ENCODE results near the gene TUBB3.

TUBB3 gene

GRCh38 chr16:89938175-89938885, 15.2 kb downstream of the TUBB3 start:
- no peak for DNase-seq (ENCODE audit: low spot score)

- no peak for DNase-seq (ENCODE audit: low spot score)
These were observed 21.6 kb downstream of the TUBB3 start for GRCh38 chr16:89944773-89945172.

- DNase-seq (ENCODE audit: low spot score): no peak
These were observed 22.5 kb downstream of the TUBB3 start for GRCh38 chr16:89945654-89946053.

- DNase-seq (ENCODE audit: low spot score): no peak
These were observed 23.4 kb downstream of the TUBB3 start for GRCh38 chr16:89946515-89946914.

GRCh38 chr16:89949121-89949742, 26.1 kb downstream of the TUBB3 start:
- DNase-seq (ENCODE audit: low spot score): no peak

GRCh38 chr16:89949756-89950155, 26.6 kb downstream of the TUBB3 start:
- no peak for DNase-seq (ENCODE audit: low spot score)

- no peak for DNase-seq (ENCODE audit: low spot score)
These were observed 28.4 kb downstream of the TUBB3 start for GRCh38 chr16:89951509-89951908.

- DNase-seq (ENCODE audit: low spot score): no peak
These were observed 28.9 kb downstream of the TUBB3 start for GRCh38 chr16:89952049-89952448.

- DNase-seq (ENCODE audit: low spot score): no peak
These were observed 29.4 kb downstream of the TUBB3 start for GRCh38 chr16:89952551-89952950.

- no peak for DNase-seq (ENCODE audit: low spot score)
These were observed 30.7 kb downstream of the TUBB3 start for GRCh38 chr16:89953671-89954406.

GRCh38 chr16:89954462-89954861, 31.3 kb downstream of the TUBB3 start:
- DNase-seq (ENCODE audit: low spot score): no peak

- DNase-seq (ENCODE audit: low spot score): no peak
These were observed 32.0 kb downstream of the TUBB3 start for GRCh38 chr16:89955001-89955685.

- no peak for DNase-seq (ENCODE audit: low spot score)
These were observed 33.5 kb downstream of the TUBB3 start for GRCh38 chr16:89956505-89957215.

- DNase-seq (ENCODE audit: low spot score): no peak
These were observed 34.2 kb downstream of the TUBB3 start for GRCh38 chr16:89957216-89957785.

GRCh38 chr16:89958068-89958467, 34.9 kb downstream of the TUBB3 start:
- peak; percentile 50 for DNase-seq (ENCODE audit: low spot score)

GRCh38 chr16:89958596-89958995, 35.5 kb downstream of the TUBB3 start:
- DNase-seq (ENCODE audit: low spot score): no peak

- no peak for DNase-seq (ENCODE audit: low spot score)
These were observed 37.8 kb downstream of the TUBB3 start for GRCh38 chr16:89960966-89961365.

GRCh38 chr16:89961920-89962319, 38.8 kb downstream of the TUBB3 start:
- no peak for DNase-seq (ENCODE audit: low spot score)

- DNase-seq (ENCODE audit: low spot score): no peak
These were observed 39.8 kb downstream of the TUBB3 start for GRCh38 chr16:89962754-89963498.

GRCh38 chr16:89964201-89964600, 41.1 kb downstream of the TUBB3 start:
- no peak for DNase-seq (ENCODE audit: low spot score)
